Tibial nerve (tissue), 4 donors: ENCODE data around the gene HMSD. TPM values are rescaled to one million over a fixed set of nuclear protein-coding genes. Genes with fewer than 3 reads are reported as not detected.

Source experiments
- DNase-seq, 2 donors: peaks; one replicate each; pipeline ENCODE4 v3.0.0-alpha.2; 2019; ENCODE audit warnings: low spot score in 2 of 2
- H3K27ac ChIP-seq, 4 donors: fragments of 200-600 bp; sonication (generic) in 3 of 4; one replicate each; pipeline ENCODE4 v1.5.1; 2017 to 2019; ENCODE audit warnings: mild to moderate bottlenecking in 1 of 4
- H3K27me3 ChIP-seq, 2 donors: fragments of 200-600 bp; sonication (generic) in 1 of 2; one replicate each; pipeline versions ENCODE4 v1.5.1 to v1.6.0; 2017 to 2019
- H3K36me3 ChIP-seq, 3 donors: fragments of 200-600 bp; sonication (generic); one replicate each; pipeline ENCODE4 v1.5.1; 2018 to 2019
- H3K4me1 ChIP-seq, 4 donors: fragments of 200-600 bp; sonication (generic) in 3 of 4; one replicate each; pipeline ENCODE4 v1.5.1; 2017 to 2019
- H3K4me3 ChIP-seq, 4 donors: fragments of 200-600 bp; sonication (generic) in 3 of 4; one replicate each; pipeline ENCODE4 v1.5.1; 2017 to 2019; ENCODE audit warnings: mild to moderate bottlenecking in 1 of 4, moderate library complexity in 1 of 4
- H3K9me3 ChIP-seq, 4 donors: fragments of 200-600 bp; sonication (generic) in 3 of 4; one replicate each; pipeline ENCODE4 v1.5.1; 2017 to 2019
- EP300 ChIP-seq, 2 donors: sonication (generic); formaldehyde crosslinking; IDR thresholded peaks; one replicate each; pipeline ENCODE4 v1.6.1; 2017; ENCODE audit warnings: antibody characterized with exemption in 2 of 2, mild to moderate bottlenecking in 1 of 2
- POLR2A ChIP-seq, 2 donors: fragments of 450-650 bp; IDR thresholded peaks; one replicate each; pipeline ENCODE4 v1.6.1; 2017; ENCODE audit warnings: antibody characterized with exemption in 2 of 2, mild to moderate bottlenecking in 2 of 2, moderate library complexity in 2 of 2
- WGBS, 2 donors: methylation state at CpG; one replicate each; pipeline ENCODE4 v1.1.5; 2018; 5-methylcytosine and 5-hydroxymethylcytosine counted together
- total RNA-seq, 4 donors: library from RNA; depleted of rRNA; stranded (reverse); fragments of >200 nt; gene quantifications; one replicate each; pipeline ENCODE4 v1.1.0, GENCODE V29; 2016
- TF ChIP-seq, protein P1 (sequence below), 5 experiments: fragments of 200-600 bp in 3 of 5; fragments of 450-650 bp in 2 of 5; sonication (generic) in 3 of 5; IDR thresholded peaks; one replicate each; pipeline ENCODE4 v1.5.1; 2016 to 2019; ENCODE audit warnings: antibody characterized with exemption in 5 of 5, mild to moderate bottlenecking in 3 of 5, moderate library complexity in 2 of 5

HMSD gene
- total RNA-seq, 4 donors from 2014 or later = 0.63 to 0.87 TPM; not detected in 2

DNA sequence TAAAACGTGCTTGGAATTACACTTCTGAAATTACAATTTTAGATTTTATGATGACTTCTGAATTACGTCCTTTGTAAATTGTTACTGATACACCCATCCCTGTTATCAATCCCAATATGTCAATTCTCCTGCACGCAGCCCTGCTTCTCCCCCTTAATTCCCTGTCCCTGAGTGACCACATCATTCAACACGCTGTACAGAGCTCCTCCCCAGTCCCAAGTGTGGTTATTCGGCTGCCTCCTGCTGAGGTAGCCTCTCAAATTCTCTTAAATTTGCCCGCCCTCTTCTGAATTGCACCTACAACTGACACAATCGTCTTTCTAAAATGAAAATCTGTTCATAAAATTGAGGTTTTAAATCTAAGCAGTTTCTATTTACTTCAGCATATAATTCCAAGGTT lies 30.9 kb downstream of the HMSD start:
- no peak for TF ChIP-seq POLR2A (IDR thresholded peaks at IDR 0.05)
- TF ChIP-seq, protein P1, sequence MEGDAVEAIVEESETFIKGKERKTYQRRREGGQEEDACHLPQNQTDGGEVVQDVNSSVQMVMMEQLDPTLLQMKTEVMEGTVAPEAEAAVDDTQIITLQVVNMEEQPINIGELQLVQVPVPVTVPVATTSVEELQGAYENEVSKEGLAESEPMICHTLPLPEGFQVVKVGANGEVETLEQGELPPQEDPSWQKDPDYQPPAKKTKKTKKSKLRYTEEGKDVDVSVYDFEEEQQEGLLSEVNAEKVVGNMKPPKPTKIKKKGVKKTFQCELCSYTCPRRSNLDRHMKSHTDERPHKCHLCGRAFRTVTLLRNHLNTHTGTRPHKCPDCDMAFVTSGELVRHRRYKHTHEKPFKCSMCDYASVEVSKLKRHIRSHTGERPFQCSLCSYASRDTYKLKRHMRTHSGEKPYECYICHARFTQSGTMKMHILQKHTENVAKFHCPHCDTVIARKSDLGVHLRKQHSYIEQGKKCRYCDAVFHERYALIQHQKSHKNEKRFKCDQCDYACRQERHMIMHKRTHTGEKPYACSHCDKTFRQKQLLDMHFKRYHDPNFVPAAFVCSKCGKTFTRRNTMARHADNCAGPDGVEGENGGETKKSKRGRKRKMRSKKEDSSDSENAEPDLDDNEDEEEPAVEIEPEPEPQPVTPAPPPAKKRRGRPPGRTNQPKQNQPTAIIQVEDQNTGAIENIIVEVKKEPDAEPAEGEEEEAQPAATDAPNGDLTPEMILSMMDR (IDR thresholded peaks at IDR 0.05) = no peak
- no peak for TF ChIP-seq EP300 (IDR thresholded peaks at IDR 0.05)
- Histone ChIP-seq H3K4me1 (peaks cover 0 to 20% (median 6%) of the 10 kb centered on the region in 4 donors), H3K36me3 (peaks cover 0 to 47% (median 11%) of the 10 kb centered on the region in 3 donors), H3K27me3 (no peaks in the 10 kb centered on the region), H3K27ac (peak overlapping the region; percentile 46 to 74 (median 52)), H3K9me3 (no peaks in the 10 kb centered on the region), H3K4me3 (peak overlapping the region in 3 of 4 donors; percentile 20 to 38 (median 25))
- 38% methylated on average over 7 of the region's 7 CpGs for WGBS, 2 donors
- DNase-seq = no peak

DNA sequence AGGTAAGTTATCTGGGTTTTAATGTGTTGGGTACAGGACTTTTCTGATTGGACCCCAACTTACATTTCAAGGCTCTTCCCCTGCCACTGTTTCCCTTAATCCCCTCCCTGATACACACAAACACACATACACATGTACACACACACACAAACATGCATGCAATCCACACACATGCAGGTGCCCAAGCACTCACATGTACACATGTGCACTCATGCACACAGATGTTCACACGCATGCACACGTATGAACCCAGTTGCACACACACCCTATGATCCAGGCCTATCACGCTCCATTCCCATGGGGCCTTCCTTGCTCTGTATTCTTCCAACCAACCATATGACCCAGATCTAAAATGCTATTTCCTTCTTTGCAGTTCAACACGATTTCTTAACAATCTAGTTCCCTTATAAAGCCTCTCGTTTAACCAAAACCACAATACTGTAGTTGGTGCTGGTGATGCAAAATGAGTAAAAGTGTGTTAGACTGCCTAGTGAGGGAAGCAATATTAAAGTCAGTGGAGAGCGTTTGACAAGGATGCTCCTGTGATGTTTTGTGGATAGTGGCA lies 31.9 kb downstream of the HMSD start:
- no peak for DNase-seq
- Histone ChIP-seq H3K36me3 (peaks cover 0 to 57% (median 11%) of the 10 kb centered on the region in 3 donors), H3K4me3 (no peak overlapping the region), H3K27me3 (no peaks in the 10 kb centered on the region), H3K4me1 (peaks cover 0 to 20% (median 6%) of the 10 kb centered on the region in 4 donors), H3K9me3 (no peaks in the 10 kb centered on the region), H3K27ac (no peak overlapping the region)
- TF ChIP-seq EP300 (IDR thresholded peaks at IDR 0.05) = no peak
- TF ChIP-seq, protein P1 (IDR thresholded peaks at IDR 0.05) = no peak
- no peak for TF ChIP-seq POLR2A (IDR thresholded peaks at IDR 0.05)
- whole genome bisulfite sequencing, 2 donors = 82 to 86% methylated on average over 6 of the region's 6 CpGs

DNA sequence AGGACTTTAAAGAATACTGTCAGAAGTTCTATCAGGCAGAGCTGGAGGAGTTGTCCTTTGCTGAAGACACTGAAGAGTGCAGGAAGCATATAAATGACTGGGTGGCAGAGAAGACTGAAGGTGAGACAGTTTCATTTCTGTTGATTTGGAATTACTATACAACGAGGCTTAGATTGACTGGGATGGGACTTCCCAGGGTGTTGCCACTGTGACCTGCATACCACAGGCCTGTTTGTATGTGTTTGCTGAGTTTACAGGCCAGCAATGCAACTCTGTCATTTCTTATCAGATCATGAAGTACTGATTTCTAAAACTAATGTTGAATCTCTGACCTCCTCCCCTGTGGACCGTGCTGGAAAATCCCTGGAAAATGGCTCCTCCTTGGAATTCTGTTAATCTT lies 32.6 kb downstream of the HMSD start:
- Histone ChIP-seq H3K4me1 (peaks cover 0 to 20% (median 6%) of the 10 kb centered on the region in 4 donors), H3K27me3 (no peaks in the 10 kb centered on the region), H3K27ac (no peak overlapping the region), H3K36me3 (peaks cover 0 to 62% (median 11%) of the 10 kb centered on the region in 3 donors), H3K4me3 (no peak overlapping the region), H3K9me3 (no peaks in the 10 kb centered on the region)
- TF ChIP-seq EP300 (IDR thresholded peaks at IDR 0.05) = no peak
- TF ChIP-seq, protein P1 (IDR thresholded peaks at IDR 0.05) = no peak
- no peak for TF ChIP-seq POLR2A (IDR thresholded peaks at IDR 0.05)
- 64 to 66% methylated on average over 2 of the region's 2 CpGs for WGBS, 2 donors
- DNase-seq = no peak

DNA sequence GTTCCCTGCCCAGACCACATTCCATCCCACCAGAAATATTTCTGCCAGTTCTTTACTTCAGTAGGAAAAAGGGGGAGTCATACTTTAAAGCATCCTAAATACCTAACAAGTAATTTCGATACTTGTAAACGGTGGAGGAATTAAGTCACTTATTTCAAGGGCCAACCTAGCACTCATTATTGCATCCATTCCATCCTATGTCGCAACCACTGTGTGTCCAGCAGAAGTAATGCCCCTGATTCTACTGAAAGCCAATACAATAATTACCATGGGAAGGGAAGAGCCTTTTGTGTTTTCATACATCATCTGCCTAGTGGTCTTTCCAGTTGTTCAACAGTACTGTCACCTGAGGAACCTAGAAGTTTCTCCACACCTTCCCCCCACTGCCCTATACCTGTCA lies 33.3 kb downstream of the HMSD start:
- no peak overlapping the region for H3K27ac ChIP-seq
- H3K36me3 ChIP-seq = peaks cover 0 to 69% (median 11%) of the 10 kb centered on the region in 3 donors
- H3K9me3 ChIP-seq = no peaks in the 10 kb centered on the region
- 94 to 96% methylated on average over 3 of the region's 3 CpGs for WGBS, 2 donors
- H3K27me3 ChIP-seq = no peaks in the 10 kb centered on the region
- peaks cover 0 to 20% (median 6%) of the 10 kb centered on the region in 4 donors for H3K4me1 ChIP-seq
- H3K4me3 ChIP-seq = no peak overlapping the region
- DNase-seq = no peak
- TF ChIP-seq POLR2A (IDR thresholded peaks at IDR 0.05) (no peak), EP300 (IDR thresholded peaks at IDR 0.05) (no peak)
- TF ChIP-seq, protein P1 (IDR thresholded peaks at IDR 0.05) = no peak

DNA sequence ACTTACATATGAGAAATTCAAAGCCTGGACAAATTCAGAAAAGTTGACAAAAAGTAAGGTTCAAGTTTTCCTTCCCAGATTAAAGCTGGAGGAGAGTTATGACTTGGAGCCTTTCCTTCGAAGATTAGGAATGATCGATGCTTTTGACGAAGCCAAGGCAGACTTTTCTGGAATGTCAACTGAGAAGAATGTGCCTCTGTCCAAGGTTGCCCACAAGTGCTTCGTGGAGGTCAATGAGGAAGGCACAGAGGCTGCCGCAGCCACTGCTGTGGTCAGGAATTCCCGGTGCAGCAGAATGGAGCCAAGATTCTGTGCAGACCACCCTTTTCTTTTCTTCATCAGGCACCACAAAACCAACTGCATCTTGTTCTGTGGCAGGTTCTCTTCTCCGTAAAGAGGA lies 37.8 kb downstream of the HMSD start:
- no peak for TF ChIP-seq EP300 (IDR thresholded peaks at IDR 0.05)
- TF ChIP-seq, protein P1 (IDR thresholded peaks at IDR 0.05) = no peak
- no peak for TF ChIP-seq POLR2A (IDR thresholded peaks at IDR 0.05)
- no peak for DNase-seq

More for the DNA sequence above, 37.8 kb downstream of the HMSD start:
- Histone ChIP-seq H3K9me3 (no peaks in the 10 kb centered on the region), H3K4me1 (no peaks in the 10 kb centered on the region), H3K36me3 (peaks cover 0 to 67% (median 11%) of the 10 kb centered on the region in 3 donors), H3K4me3 (no peak overlapping the region), H3K27me3 (no peaks in the 10 kb centered on the region), H3K27ac (no peak overlapping the region)
- 50 to 66% methylated on average over 7 of the region's 7 CpGs for WGBS, 2 donors
